NCI-H526 (cell line): ENCODE results near the gene C11orf91.
A peak's percentile ranks its signal among the peaks of the same experiment; 100 is the strongest.
"Not testable (repeated sequence)": the region's sequence is repeated elsewhere in the genome, so short reads cannot be mapped to it uniquely, and the experiment has no call there.

Experiments used
- DNase-seq, 2 experiments: peaks; one replicate each; lab custom pipeline; 2025; lab: John Stamatoyannopoulos, UW

Gene C11orf91

GRCh38 chr11:33669598-33670249 is 30.9 kb downstream of the C11orf91 start:
- peak; percentile 78 to 83 for DNase-seq

DNA sequence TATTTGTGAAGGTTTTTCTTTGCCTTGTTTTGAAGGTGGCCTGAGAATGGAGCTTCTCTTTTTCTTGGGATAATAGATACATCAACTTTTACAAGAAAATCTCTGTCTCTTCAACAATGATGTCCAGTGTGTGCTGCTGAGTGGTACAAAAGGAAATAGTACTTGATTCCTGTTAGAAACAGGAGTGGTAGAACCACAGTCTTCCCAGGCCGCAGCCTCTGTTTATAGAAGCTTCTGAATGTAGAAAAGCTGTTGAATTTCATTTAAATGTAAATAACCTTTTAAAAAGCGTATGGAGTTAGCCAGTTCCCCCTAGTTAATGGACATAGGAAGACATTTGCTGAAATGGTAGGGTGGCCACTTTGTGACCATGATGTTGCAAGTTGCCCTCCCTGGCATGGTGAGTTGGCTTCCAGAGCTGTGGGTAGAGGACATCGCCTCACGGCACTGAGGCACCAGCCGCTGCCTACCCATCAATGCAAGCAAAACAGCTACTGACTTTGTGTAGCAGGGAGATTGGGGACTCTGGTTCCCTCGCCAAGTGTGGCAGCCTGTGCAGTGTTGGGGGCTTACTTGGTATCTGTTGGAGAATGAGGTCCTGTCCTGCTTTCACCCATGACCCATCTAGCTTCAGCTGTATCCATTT is 31.6 kb downstream of the C11orf91 start:
- no peak for DNase-seq

- DNase-seq, result peak; percentile 96 to 98
These were observed 32.2 kb downstream of the C11orf91 start for GRCh38 chr11:33668468-33668825.

GRCh38 chr11:33667819-33668467 is 32.7 kb downstream of the C11orf91 start:
- peak in 1 of 2 experiments; percentile 57 for DNase-seq

DNA sequence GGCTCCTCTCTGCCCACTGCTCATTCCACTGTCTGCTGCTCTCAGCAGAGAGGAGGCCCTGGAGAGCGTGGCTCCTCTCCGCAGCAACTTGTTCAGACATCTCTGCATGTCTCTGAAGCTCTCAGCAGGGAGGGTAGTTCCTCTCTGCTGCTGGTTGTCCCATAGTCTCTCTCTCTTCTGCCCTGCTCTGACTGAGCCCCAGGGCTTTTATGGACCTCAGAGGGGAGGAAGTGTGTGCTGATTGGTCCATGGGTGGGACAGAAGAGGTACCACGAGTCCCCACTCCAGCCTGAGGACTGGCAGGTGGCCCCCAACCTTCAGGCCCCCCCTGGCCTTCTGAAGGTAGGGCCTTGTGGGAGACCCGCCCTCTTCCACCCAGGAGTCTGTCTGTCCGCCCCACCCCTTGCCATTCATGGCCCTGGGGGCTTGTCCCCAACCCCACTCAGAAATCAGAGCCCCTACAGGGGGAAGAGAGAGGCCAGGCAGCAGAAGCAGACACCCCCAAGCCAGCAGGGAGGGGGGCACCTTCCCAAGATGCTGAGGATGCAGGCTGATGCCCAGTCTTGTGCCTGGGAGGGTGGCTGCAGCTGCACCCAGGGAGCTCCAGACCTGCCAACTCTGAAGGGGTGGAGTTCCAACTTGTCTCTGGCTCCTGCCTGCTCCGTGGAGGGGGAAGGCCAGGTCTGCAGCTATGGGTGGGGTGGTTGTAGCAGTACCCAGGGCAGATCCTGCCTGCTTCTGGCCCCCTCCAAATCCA is 35.1 kb downstream of the C11orf91 start:
- no peak for DNase-seq

DNA sequence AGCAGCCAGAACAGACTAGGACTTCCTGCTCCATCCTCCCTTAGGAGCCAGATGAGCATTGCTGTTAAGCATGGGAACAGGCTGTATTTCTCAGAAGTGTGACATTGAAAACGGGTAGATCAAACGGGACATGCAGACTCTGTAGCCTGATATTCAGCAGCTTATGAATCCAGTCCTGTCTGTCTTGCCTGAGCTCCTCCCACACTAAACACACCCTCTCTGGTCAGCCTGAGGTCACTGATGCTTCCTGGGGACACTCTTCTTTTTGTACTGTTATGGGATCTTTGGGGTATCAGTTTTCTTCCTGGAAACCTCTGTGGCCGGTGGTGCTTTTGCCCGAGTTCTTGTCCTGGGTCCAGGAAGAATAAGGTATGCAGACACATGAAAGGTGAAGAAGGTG is 35.8 kb downstream of the C11orf91 start:
- no peak for DNase-seq

GRCh38 chr11:33664166-33664565 is 36.5 kb downstream of the C11orf91 start:
- no peak for DNase-seq

DNA sequence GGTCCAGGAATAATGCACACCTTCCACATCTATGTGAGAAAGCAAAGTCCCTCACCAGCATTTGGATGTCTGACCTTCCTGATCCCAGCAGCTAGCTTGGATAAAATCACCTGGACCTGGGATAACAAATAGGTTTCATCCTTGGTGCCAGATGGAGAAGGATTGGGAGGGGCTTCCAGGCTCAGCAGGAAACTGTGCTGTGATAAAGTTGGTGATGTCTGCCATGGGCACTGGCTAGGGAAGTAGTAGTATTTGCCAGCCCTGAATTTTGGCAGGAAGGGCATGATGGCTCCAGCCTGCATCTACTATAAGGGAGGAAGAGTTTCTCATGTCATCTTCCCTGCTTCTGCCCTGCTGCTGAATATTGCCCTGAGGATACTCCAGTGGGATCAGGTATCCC is 37.5 kb downstream of the C11orf91 start:
- DNase-seq, result no peak

- not testable (repeated sequence) for DNase-seq
These were observed 39.1 kb downstream of the C11orf91 start for GRCh38 chr11:33661526-33661925.

- DNase-seq, result no peak
These were observed 39.7 kb downstream of the C11orf91 start for GRCh38 chr11:33660962-33661361.

- no peak for DNase-seq
These were observed 41.1 kb downstream of the C11orf91 start for GRCh38 chr11:33659370-33660139.

GRCh38 chr11:33658195-33658900 is 42.3 kb downstream of the C11orf91 start:
- no peak for DNase-seq

- DNase-seq, result no peak
These were observed 42.9 kb downstream of the C11orf91 start for GRCh38 chr11:33657757-33658156.

DNA sequence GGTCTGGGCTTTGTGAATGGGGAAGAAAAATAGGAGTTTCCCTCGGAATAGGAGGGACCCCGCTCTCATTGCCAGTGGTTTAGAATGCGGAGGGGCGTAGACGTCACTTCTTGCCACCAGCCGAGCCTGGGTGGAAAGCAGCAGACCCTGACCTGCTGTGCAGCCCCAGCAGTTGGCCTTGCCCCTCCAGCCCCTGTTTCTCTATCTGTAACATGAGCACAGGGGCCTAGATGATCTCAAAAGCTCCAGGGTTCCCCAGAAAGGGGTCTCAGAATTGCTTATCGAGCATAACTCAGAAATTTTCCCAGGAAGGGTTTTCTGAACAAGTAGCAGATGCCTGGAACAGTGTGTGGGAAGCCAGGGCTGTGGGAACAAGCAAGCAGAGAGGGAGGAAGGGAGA is 43.9 kb downstream of the C11orf91 start:
- no peak for DNase-seq

DNA sequence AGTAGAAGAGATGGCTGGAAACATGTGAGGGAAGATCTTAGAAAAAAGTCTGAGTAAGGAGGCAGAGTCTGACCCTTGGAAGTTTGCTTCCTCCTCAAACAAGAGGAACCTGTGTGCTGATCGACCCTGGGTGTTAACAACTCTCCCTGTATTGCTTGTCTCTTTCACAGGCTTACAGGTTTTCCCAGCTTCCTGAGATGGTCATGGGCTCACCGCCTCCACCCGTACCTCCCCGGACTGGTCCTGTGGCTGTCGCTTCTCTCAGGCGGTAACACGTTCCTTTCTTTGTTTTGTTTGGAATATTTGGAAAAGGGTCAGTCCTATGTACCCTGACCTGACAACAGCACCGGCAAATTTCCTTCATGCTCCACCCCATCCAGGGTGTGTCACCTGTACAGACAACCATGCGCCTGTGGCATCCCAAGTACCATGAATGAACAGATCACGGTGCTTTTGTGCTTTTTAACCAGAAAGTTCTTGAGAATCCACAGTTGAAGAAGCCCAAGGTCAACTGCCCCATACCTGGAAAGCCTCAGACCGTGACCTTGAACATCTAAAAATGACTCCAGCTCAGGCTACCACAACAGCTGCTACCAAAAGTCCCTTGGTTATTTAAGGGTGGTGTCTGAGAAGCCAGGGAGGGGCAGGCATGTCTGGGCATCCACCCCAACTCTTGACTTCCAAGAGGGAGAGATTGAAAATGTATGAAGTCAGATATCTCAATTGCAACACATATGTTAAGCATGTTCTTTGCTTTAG is 44.6 kb downstream of the C11orf91 start:
- DNase-seq, result no peak

GRCh38 chr11:33654594-33654993 is 46.0 kb downstream of the C11orf91 start:
- DNase-seq, result no peak

GRCh38 chr11:33652930-33653329 is 47.7 kb downstream of the C11orf91 start:
- DNase-seq, result no peak

DNA sequence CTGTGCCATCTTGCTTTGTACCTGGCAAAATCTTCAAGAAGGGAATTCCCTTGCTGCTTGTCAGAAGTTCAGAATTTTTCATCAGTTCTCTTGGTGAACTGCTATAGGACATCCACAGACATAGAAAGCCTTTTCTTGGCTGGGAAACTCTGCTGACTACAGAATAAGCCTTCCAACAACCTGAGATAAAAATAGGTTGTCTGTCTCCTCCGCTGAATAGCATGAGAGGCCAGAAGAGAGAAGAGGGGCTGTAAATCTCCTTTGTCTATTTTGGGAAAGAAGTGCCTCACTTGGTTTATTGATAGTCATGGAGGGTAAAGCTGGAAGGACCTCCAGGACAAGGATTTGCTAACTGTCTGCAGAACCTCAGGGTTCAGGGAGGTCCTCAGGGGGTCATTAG is 48.2 kb downstream of the C11orf91 start:
- no peak for DNase-seq

GRCh38 chr11:33651990-33652389 is 48.6 kb downstream of the C11orf91 start:
- DNase-seq, result no peak

DNA sequence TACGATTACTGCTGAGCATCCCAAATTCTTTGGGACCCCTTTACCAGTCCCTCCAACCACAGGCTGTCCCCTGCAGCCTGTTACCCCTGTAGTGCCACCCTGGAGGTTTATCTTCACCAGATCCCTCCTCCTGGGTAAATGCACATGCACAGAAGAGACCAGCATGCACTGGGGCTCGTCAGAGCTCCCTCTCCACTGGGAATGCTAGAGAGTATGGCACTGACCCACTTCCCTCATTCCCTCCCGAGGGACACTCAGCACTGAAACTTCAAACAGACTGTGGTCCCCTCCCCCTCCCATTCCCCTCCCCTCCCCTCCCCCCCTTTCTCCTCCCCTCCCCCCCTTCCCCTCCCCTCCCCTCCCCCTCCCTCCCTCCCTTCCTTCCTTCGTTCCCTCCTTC is 49.1 kb downstream of the C11orf91 start:
- DNase-seq, result no peak

DNA sequence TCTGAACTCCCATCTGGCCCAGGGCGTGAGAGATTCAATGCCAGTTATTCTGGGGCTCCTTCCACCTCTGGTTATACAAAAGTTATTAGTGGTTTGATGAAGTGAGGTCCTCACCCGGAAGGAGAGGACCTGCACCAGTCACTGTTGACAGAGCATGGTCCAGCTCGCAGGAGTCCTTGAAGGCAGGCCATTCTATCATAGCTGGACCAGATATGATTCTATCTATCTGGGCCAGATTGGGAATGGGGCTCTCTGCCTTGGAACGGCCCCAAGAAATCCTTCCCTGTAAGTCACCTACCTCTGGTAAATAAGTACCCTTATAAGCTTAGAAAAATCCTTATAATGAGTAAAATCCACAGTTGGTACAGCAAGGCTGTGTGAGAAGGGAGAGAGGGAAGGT is 50.7 kb downstream of the C11orf91 start:
- no peak for DNase-seq
